Osteocyte (in vitro differentiated cells): ENCODE data around the gene AGXT. TPM values are rescaled to one million over a fixed set of nuclear protein-coding genes. Genes with fewer than 3 reads are reported as not detected.
A peak's percentile ranks its signal among the peaks of the same experiment; 100 is the strongest.

ENCODE experiments used
- DNase-seq: peaks from one replicate; pipeline ENCODE4 v3.0.0; 2021; ENCODE audit warnings: mixed read lengths; ENCODE audit not compliant: unreplicated experiment; ENCODE audit errors: extremely low spot score
- H3K27ac Mint-ChIP-seq: one replicate; pipeline ENCODE4 v1.8.0; 2021; ENCODE audit warnings: mild to moderate bottlenecking, mixed read lengths; ENCODE audit not compliant: unreplicated experiment
- H3K27me3 Mint-ChIP-seq: one replicate; pipeline ENCODE4 v1.8.0; 2021; ENCODE audit warnings: mixed read lengths; ENCODE audit not compliant: unreplicated experiment
- H3K36me3 Mint-ChIP-seq: one replicate; pipeline ENCODE4 v1.8.0; 2021; ENCODE audit warnings: mixed read lengths; ENCODE audit not compliant: unreplicated experiment
- H3K4me1 Mint-ChIP-seq: one replicate; pipeline ENCODE4 v1.8.0; 2021; ENCODE audit warnings: mixed read lengths; ENCODE audit not compliant: unreplicated experiment
- H3K4me3 Mint-ChIP-seq: one replicate; pipeline ENCODE4 v1.8.0; 2021; ENCODE audit warnings: mild to moderate bottlenecking, moderate library complexity, mixed read lengths; ENCODE audit not compliant: unreplicated experiment
- H3K9me3 Mint-ChIP-seq: one replicate; pipeline ENCODE4 v1.8.0; 2021; ENCODE audit warnings: mixed read lengths; ENCODE audit not compliant: unreplicated experiment
- CTCF ChIP-seq: fragments of 200-600 bp; sonication (generic); IDR thresholded peaks from 2 replicates; pipeline ENCODE4 v1.5.0; 2021; ENCODE audit warnings: antibody characterized with exemption, mild to moderate bottlenecking, moderate library complexity
- long read RNA-seq: library from polyadenylated mRNA; unstranded; transcript quantifications from one replicate; pipeline ENCODE4 v2.0.0, GENCODE V29; 2021
- total RNA-seq: library from RNA; stranded (reverse); gene quantifications from 2 replicates; pipeline ENCODE4 v1.2.1, GENCODE V29; 2021

AGXT gene
- not detected in 2 replicates for total RNA-seq
- long read RNA-seq = 0 reads

- H3K27ac Mint-ChIP-seq = no peak within 1 kb of the TSS
- H3K27me3 Mint-ChIP-seq = peaks cover 44% of the 10 kb centered on the region
- no peak for DNase-seq
- H3K4me1 Mint-ChIP-seq = no peaks in the 10 kb centered on the region
- no peaks in the 10 kb centered on the region for H3K9me3 Mint-ChIP-seq
- H3K36me3 Mint-ChIP-seq = no peaks in the 10 kb centered on the region
- H3K4me3 Mint-ChIP-seq = no peak within 1 kb of the TSS
- no peak for TF ChIP-seq CTCF
Observed at GRCh38 chr2:240868286-240869108, at the start of gene AGXT. Gene AGXT (plus strand): TSS chr2:240868824. CDS start chr2:240868866, 42 bp downstream.

GRCh38 chr2:240819126-240819857 is 49.3 kb upstream of the AGXT start:
- DNase-seq = peak; percentile 83
- peaks cover 7% of the 10 kb centered on the region for H3K4me1 Mint-ChIP-seq
- no peak for TF ChIP-seq CTCF
- H3K36me3 Mint-ChIP-seq = peaks cover 4% of the 10 kb centered on the region
- peaks cover 4% of the 10 kb centered on the region for H3K9me3 Mint-ChIP-seq
- peaks cover 44% of the 10 kb centered on the region for H3K27me3 Mint-ChIP-seq
- H3K4me3 Mint-ChIP-seq = no peak overlapping the region
- H3K27ac Mint-ChIP-seq = no peak overlapping the region

- no peak within 1 kb of the TSS for H3K27ac Mint-ChIP-seq
- no peak for TF ChIP-seq CTCF
- peaks cover 7% of the 10 kb centered on the region for H3K4me1 Mint-ChIP-seq
- H3K36me3 Mint-ChIP-seq = peaks cover 4% of the 10 kb centered on the region
- peaks cover 51% of the 10 kb centered on the region for H3K27me3 Mint-ChIP-seq
- no peaks in the 10 kb centered on the region for H3K9me3 Mint-ChIP-seq
- peak; percentile 81 for DNase-seq
- peak within 1 kb of the TSS; percentile 63 for H3K4me3 Mint-ChIP-seq
Observed at GRCh38 chr2:240819858-240820606, 48.6 kb upstream of the AGXT start, which contains the start of gene KIF1A. Gene KIF1A (minus strand): TSS chr2:240820219. CDS start chr2:240797752, 22,467 bp downstream.

GRCh38 chr2:240820607-240821428 is 47.8 kb upstream of the AGXT start:
- Mint-ChIP-seq H3K9me3 (no peaks in the 10 kb centered on the region), H3K36me3 (peaks cover 4% of the 10 kb centered on the region), H3K27ac (no peak overlapping the region), H3K27me3 (peaks cover 59% of the 10 kb centered on the region), H3K4me1 (peaks cover 7% of the 10 kb centered on the region), H3K4me3 (peak overlapping the region; percentile 63)
- DNase-seq = peak; percentile 83
- TF ChIP-seq CTCF = no peak
